Ishikawa (cell line): ENCODE results near the gene EHMT2.
A peak's percentile ranks its signal among the peaks of the same experiment; 100 is the strongest.

Source experiments
- CEBPB ChIP-seq: IDR thresholded peaks from 2 replicates; pipeline ENCODE4 v1.6.1; 2012
- CREB1 ChIP-seq: IDR thresholded peaks from 2 replicates; pipeline ENCODE4 v1.6.1; 2012; ENCODE audit warnings: low read depth
- EGR1 ChIP-seq: IDR thresholded peaks from 2 replicates; pipeline ENCODE4 v1.6.1; 2012
- EP300 ChIP-seq: IDR thresholded peaks from 2 replicates; pipeline ENCODE4 v1.6.1; 2012; ENCODE audit warnings: borderline replicate concordance
- FOXM1 ChIP-seq: IDR thresholded peaks from 2 replicates; pipeline ENCODE4 v1.6.1; 2012; ENCODE audit warnings: low read depth, borderline replicate concordance
- MAX ChIP-seq: IDR thresholded peaks from 2 replicates; pipeline ENCODE4 v1.6.1; 2012
- NFIC ChIP-seq: IDR thresholded peaks from 2 replicates; pipeline ENCODE4 v1.6.1; 2012
- RAD21 ChIP-seq: IDR thresholded peaks from 2 replicates; pipeline ENCODE4 v1.6.1; 2012; ENCODE audit warnings: low read depth
- TAF1 ChIP-seq: IDR thresholded peaks from 2 replicates; pipeline ENCODE4 v1.6.1; 2012; ENCODE audit warnings: low read depth, mild to moderate bottlenecking
- TCF12 ChIP-seq: IDR thresholded peaks from 2 replicates; pipeline ENCODE4 v1.6.1; 2012; ENCODE audit warnings: low read depth
- TEAD4 ChIP-seq: IDR thresholded peaks from 2 replicates; pipeline ENCODE4 v1.6.1; 2012
- USF1 ChIP-seq: IDR thresholded peaks from 2 replicates; pipeline ENCODE4 v1.6.1; 2012
- YY1 ChIP-seq: IDR thresholded peaks from 2 replicates; pipeline ENCODE4 v1.6.1; 2012; ENCODE audit warnings: low read depth
- ZBTB7A ChIP-seq: IDR thresholded peaks from 2 replicates; pipeline ENCODE4 v1.6.1; 2012; ENCODE audit warnings: low read depth
- TF ChIP-seq, protein P1 (sequence below): IDR thresholded peaks from 2 replicates; pipeline ENCODE4 v1.6.1; 2012; ENCODE audit warnings: low read depth, mild to moderate bottlenecking

Gene EHMT2

DNA sequence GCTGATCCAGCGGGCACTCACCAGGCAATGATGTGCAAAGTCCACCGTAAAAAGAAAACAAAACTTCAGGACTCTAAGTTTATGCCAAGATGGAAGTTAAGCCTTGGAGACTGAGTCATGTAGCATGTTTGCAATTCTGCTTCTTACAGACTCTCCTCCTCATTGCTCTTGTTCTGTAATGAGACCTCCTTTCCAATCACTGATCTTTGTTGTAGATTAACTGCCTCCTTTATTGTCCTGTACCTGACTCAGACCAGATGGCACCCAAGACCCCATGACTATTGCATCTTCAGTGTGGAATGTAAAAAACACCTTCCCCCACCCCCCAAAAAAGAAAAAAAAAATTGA is 46.0 kb downstream of the EHMT2 start:
- TF ChIP-seq TEAD4: no peak
- no peak for TF ChIP-seq USF1
- TF ChIP-seq CEBPB: no peak
- TF ChIP-seq ZBTB7A: no peak
- no peak for TF ChIP-seq MAX
- no peak for TF ChIP-seq EP300
- no peak for TF ChIP-seq TAF1
- no peak for TF ChIP-seq FOXM1
- no peak for TF ChIP-seq TCF12
- no peak for TF ChIP-seq YY1
- no peak for TF ChIP-seq CREB1
- TF ChIP-seq EGR1: no peak
- TF ChIP-seq NFIC: no peak
- TF ChIP-seq RAD21: no peak
- TF ChIP-seq, protein P1, sequence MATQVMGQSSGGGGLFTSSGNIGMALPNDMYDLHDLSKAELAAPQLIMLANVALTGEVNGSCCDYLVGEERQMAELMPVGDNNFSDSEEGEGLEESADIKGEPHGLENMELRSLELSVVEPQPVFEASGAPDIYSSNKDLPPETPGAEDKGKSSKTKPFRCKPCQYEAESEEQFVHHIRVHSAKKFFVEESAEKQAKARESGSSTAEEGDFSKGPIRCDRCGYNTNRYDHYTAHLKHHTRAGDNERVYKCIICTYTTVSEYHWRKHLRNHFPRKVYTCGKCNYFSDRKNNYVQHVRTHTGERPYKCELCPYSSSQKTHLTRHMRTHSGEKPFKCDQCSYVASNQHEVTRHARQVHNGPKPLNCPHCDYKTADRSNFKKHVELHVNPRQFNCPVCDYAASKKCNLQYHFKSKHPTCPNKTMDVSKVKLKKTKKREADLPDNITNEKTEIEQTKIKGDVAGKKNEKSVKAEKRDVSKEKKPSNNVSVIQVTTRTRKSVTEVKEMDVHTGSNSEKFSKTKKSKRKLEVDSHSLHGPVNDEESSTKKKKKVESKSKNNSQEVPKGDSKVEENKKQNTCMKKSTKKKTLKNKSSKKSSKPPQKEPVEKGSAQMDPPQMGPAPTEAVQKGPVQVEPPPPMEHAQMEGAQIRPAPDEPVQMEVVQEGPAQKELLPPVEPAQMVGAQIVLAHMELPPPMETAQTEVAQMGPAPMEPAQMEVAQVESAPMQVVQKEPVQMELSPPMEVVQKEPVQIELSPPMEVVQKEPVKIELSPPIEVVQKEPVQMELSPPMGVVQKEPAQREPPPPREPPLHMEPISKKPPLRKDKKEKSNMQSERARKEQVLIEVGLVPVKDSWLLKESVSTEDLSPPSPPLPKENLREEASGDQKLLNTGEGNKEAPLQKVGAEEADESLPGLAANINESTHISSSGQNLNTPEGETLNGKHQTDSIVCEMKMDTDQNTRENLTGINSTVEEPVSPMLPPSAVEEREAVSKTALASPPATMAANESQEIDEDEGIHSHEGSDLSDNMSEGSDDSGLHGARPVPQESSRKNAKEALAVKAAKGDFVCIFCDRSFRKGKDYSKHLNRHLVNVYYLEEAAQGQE: no peak

- TF ChIP-seq EP300 (no peak), TEAD4 (no peak), USF1 (no peak), TAF1 (no peak), FOXM1 (no peak), EGR1 (no peak), NFIC (no peak), CEBPB (no peak)
These were observed 46.6 kb downstream of the EHMT2 start for GRCh38 chr6:31850765-31851484.

DNA sequence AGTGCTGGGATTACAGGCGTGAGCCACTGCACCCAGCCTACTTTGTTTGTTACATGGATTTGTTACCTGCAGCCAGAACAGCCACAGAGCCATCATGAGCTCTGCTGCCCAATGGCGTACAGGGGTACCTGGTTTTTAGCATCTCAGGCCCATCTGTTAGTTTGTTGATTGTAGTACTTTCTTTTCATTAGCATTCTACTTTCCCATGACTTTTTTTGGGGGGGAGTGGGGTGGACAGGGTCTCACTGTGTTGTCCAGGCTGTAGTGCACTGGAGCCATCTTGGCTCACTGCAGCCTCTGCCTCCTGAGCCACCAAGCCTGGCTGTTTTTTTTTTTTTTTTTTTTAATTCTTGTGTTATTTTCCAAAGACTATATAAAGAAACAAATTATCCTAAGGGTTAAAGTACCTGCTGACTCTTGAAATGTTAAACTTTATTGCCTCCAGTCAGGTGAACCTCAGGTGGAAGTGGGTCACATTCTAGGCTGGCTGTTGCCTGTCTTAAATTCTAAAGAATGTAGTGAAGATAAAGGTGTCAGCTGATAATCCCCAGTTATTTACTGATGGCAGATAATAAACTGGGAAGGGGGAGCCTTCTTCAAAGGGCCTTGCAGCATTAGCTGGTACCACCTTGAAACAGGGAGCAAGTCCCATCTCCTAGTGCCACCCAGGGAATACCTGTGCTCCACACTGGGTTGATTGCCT is 50.1 kb downstream of the EHMT2 start:
- TF ChIP-seq CREB1 (no peak), NFIC (no peak), RAD21 (no peak), ZBTB7A (no peak), TEAD4 (no peak), EP300 (no peak)

DNA sequence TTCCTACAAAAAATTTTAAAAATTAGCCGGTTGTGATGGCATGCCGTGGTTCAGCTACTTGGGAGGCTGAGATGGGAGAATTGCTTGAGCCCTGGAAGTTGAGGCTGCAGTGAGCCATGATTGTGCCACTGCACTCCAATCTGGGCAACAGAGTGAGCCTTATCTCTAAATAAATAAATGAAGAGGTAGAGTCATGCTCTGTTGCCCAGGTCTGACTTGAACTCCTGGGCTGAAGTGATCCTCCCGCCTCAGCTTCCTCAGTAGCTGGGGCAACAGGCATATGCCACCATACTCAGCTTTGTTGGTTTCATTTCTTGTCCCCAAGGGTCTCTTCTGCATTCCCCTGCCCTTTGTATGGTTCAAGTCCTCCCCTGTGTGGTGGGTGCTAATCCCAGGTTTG is 53.0 kb downstream of the EHMT2 start:
- TF ChIP-seq NFIC: no peak
- no peak for TF ChIP-seq YY1
- no peak for TF ChIP-seq FOXM1
- no peak for TF ChIP-seq CREB1
- TF ChIP-seq CEBPB: no peak
- no peak for TF ChIP-seq EGR1
- no peak for TF ChIP-seq MAX
- no peak for TF ChIP-seq USF1
- TF ChIP-seq TEAD4: no peak
- TF ChIP-seq, protein P1: no peak
- no peak for TF ChIP-seq RAD21
- no peak for TF ChIP-seq EP300
- no peak for TF ChIP-seq ZBTB7A
- TF ChIP-seq TCF12: no peak
- no peak for TF ChIP-seq TAF1

GRCh38 chr6:31842053-31842452 is 55.4 kb downstream of the EHMT2 start:
- TF ChIP-seq YY1 (0 out of 2 replicates have a peak, but pooled peaks have one; percentile 10), TCF12 (no peak)

DNA sequence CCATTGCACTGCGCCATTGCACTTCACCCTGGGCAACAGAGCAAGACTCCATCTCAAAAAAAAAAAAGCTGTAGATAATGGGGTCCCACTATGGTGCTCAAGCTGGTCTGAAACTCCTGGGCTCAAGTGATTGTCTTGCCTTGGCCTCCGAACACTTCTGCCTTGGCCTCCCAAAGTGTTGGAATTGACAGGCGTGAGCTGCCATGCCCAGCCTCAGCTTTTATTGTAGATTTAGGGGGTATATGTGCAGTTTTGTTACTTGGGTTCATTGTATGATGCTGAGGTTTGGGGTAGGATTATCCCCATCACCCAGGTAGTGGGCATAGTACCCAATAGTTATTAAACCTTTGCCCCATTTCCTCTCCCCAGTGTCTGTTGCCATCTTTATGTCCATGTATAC is 58.5 kb downstream of the EHMT2 start:
- no peak for TF ChIP-seq USF1
- no peak for TF ChIP-seq TAF1
- TF ChIP-seq NFIC: no peak
- TF ChIP-seq MAX: no peak
- TF ChIP-seq TCF12: no peak
- no peak for TF ChIP-seq EGR1
- TF ChIP-seq CREB1: no peak
- no peak for TF ChIP-seq FOXM1
- TF ChIP-seq CEBPB: no peak
- no peak for TF ChIP-seq TEAD4
- TF ChIP-seq EP300: no peak
